CD14-positive monocyte (primary cell): ENCODE results near the gene CDC123. TPM values are rescaled to one million over a fixed set of nuclear protein-coding genes. Genes with fewer than 3 reads are reported as not detected.

ENCODE experiments used
- DNase-seq, 3 donors: peaks; one replicate each; pipeline ENCODE4 v3.0.0-alpha.2; 2011 to 2022
- H2AFZ ChIP-seq: 2 replicates; pipeline ENCODE4 v1.6.0; 2012; ENCODE audit warnings: mild to moderate bottlenecking, low read depth, low read length, inconsistent platforms; ENCODE audit not compliant: insufficient read depth, poor library complexity, severe bottlenecking
- H3K27ac ChIP-seq, 2 donors: 1 replicate in 1 of 2; 2 replicates in 1 of 2; pipeline ENCODE4 v1.5.1; 2012 to 2013; ENCODE audit warnings: low read length in 2 of 2, control low read depth in 1 of 2, inconsistent platforms in 1 of 2, low read depth in 1 of 2, mild to moderate bottlenecking in 1 of 2
- H3K27me3 ChIP-seq, 2 donors: one replicate each; pipeline versions ENCODE4 v1.6.0 to v1.6.1; 2011 to 2013; ENCODE audit warnings: low read length in 2 of 2; ENCODE audit not compliant: control insufficient read depth in 2 of 2, insufficient read depth in 2 of 2
- H3K36me3 ChIP-seq, 2 donors: replicated peaks in 1 of 2; 1 replicate in 1 of 2; 2 replicates in 1 of 2; pipeline versions ENCODE4 v1.5.1 to v1.6.1; 2012 to 2013; ENCODE audit warnings: low read length in 2 of 2, control low read depth in 1 of 2, inconsistent platforms in 1 of 2, mild to moderate bottlenecking in 1 of 2; ENCODE audit not compliant: insufficient read depth in 2 of 2, control insufficient read depth in 1 of 2
- H3K4me1 ChIP-seq, 2 donors: 1 replicate in 1 of 2; 2 replicates in 1 of 2; pipeline versions ENCODE4 v1.5.1 to v1.6.1; 2012 to 2013; ENCODE audit warnings: low read length in 2 of 2, control low read depth in 1 of 2, inconsistent platforms in 1 of 2, mild to moderate bottlenecking in 1 of 2, moderate library complexity in 1 of 2; ENCODE audit not compliant: insufficient read depth in 2 of 2, control insufficient read depth in 1 of 2
- H3K4me2 ChIP-seq: replicated peaks from 2 replicates; pipeline ENCODE3; 2012; ENCODE audit warnings: low read length, moderate library complexity, mild to moderate bottlenecking; ENCODE audit not compliant: poor library complexity, severe bottlenecking; ENCODE audit errors: extremely low read depth
- H3K4me3 ChIP-seq, 3 experiments: fragments of 200-600 bp in 1 of 3; sonication (generic) in 1 of 3; replicated peaks in 1 of 3; 1 replicate in 2 of 3; 2 replicates in 1 of 3; pipeline ENCODE4 v1.5.1; 2011 to 2013; ENCODE audit warnings: low read length in 3 of 3, mild to moderate bottlenecking in 3 of 3, control low read depth in 2 of 3, low read depth in 2 of 3, inconsistent platforms in 1 of 3, moderate library complexity in 1 of 3
- H3K79me2 ChIP-seq: 2 replicates; pipeline ENCODE4 v1.6.0; 2012; ENCODE audit warnings: mild to moderate bottlenecking, control low read depth, inconsistent platforms, low read length, moderate library complexity; ENCODE audit not compliant: insufficient read depth
- H3K9ac ChIP-seq: 2 replicates; pipeline ENCODE4 v1.6.0; 2017; ENCODE audit warnings: low read length, mild to moderate bottlenecking; ENCODE audit not compliant: insufficient read depth, poor library complexity, severe bottlenecking
- H3K9me3 ChIP-seq, 2 donors: replicated peaks in 1 of 2; 1 replicate in 1 of 2; 2 replicates in 1 of 2; pipeline versions ENCODE4 v1.5.1 to v1.6.1; 2012 to 2013; ENCODE audit warnings: low read length in 2 of 2, control low read depth in 1 of 2; ENCODE audit not compliant: control insufficient read depth in 1 of 2, insufficient read depth in 1 of 2
- H4K20me1 ChIP-seq: 2 replicates; pipeline ENCODE4 v1.6.0; 2012; ENCODE audit warnings: mild to moderate bottlenecking, low read length, control low read depth, moderate library complexity; ENCODE audit not compliant: insufficient read depth
- H3K27ac Mint-ChIP-seq, 7 donors: one replicate each; pipeline ENCODE4 v1.8.0; 2020; ENCODE audit warnings: mild to moderate bottlenecking in 7 of 7, mixed read lengths in 7 of 7, moderate library complexity in 6 of 7, inconsistent platforms in 2 of 7
- H3K27me3 Mint-ChIP-seq, 3 donors: one replicate each; pipeline ENCODE4 v1.8.0; 2021 to 2022; ENCODE audit warnings: low read depth in 3 of 3, mild to moderate bottlenecking in 3 of 3, mixed read lengths in 3 of 3, moderate library complexity in 3 of 3, inconsistent platforms in 1 of 3
- H3K36me3 Mint-ChIP-seq, 2 donors: one replicate each; pipeline ENCODE4 v1.8.0; 2020; ENCODE audit warnings: mixed read lengths in 2 of 2, inconsistent platforms in 1 of 2, mild to moderate bottlenecking in 1 of 2
- H3K4me1 Mint-ChIP-seq: one replicate; pipeline ENCODE4 v1.8.0; 2020; ENCODE audit warnings: mild to moderate bottlenecking, mixed read lengths
- H3K4me3 Mint-ChIP-seq, 2 donors: one replicate each; pipeline ENCODE4 v1.8.0; 2020; ENCODE audit warnings: mild to moderate bottlenecking in 2 of 2, mixed read lengths in 2 of 2, moderate library complexity in 1 of 2
- H3K9me3 Mint-ChIP-seq, 7 donors: one replicate each; pipeline ENCODE4 v1.8.0; 2020 to 2022; ENCODE audit warnings: mixed read lengths in 7 of 7, mild to moderate bottlenecking in 6 of 7, moderate library complexity in 6 of 7, inconsistent platforms in 2 of 7
- WGBS: methylation state at CpG from one replicate; pipeline ENCODE4 v1.1.5; 2013; ENCODE audit warnings: missing lambda C conversion rate; ENCODE audit not compliant: insufficient coverage; 5-methylcytosine and 5-hydroxymethylcytosine counted together
- intact Hi-C, 2 donors: fragments of 100-400 bp; cut with micrococcal nuclease; formaldehyde crosslinking; loops; one replicate each; pipeline versions ENCODE4 v1.15.0 to v1.15.1; 2023
- polyA plus RNA-seq, 3 donors: library from polyadenylated mRNA; depleted of rRNA in 1 of 3; unstranded in 2 of 3; stranded (reverse) in 1 of 3; fragments of 300-500 nt in 2 of 3; fragments of >200 nt in 1 of 3; fragmentation: Illumina TruSeq in 2 of 3; gene quantifications; 1 replicate in 2 of 3; 2 replicates in 1 of 3; pipeline ENCODE4 v1.2.3, GENCODE V29; 2012 to 2021
- TF ChIP-seq, protein P1 (sequence below): fragments of 200-600 bp; IDR thresholded peaks from one replicate; pipeline ENCODE4 v1.8.0; 2022; ENCODE audit warnings: antibody characterized with exemption, mild to moderate bottlenecking

CDC123 gene
- polyA plus RNA-seq, 3 donors: 38.2 to 78.7 (median 76.0) TPM

DNA sequence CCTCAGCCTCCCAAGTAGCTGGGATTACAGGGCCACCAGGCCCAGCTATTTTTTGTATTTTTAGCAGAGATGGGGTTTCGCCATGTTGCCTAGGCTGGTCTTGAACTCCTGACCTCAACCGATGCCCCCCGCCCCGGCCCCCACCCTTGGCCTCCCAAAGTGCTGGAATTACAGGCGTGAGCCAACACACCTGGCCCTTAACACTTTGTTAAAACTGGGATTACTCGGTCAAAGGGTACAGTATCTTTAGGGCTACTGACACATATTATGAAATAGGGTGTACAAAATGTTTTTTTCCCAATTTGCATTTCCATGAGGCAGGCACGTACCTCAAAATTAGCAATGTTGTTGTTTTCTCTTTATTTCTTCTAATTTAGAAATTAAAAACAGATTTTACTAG lies 11.8 kb upstream of the CDC123 start:
- H3K4me3 Mint-ChIP-seq: no peak overlapping the region
- H3K4me1 Mint-ChIP-seq: peaks cover 50% of the 10 kb centered on the region
- no CpG with 5 or more reads among the region's 7 CpGs for WGBS

DNA sequence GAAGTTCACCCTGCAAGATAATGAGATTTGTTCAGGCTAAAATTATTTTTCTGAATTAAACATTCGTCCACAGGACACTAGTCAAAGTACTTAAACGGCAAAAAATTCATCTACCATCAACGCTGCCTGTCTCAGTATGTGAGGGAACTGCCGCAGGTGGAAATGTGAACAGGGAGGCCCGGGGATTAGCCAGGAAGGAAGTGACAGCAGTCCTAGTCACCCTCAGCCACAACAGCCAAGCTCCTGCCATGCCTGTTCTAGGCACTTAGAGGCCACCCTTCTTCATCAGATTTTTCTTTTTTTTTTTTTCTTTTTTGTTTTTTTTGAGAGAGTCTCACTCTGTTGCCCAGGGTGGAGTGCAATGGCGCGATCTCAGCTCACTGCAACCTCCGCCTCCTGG lies 9.7 kb upstream of the CDC123 start:
- H3K36me3 ChIP-seq: peaks cover 14 to 33% of the 10 kb centered on the region in 2 donors
- no peak overlapping the region for H3K4me2 ChIP-seq
- H2AFZ ChIP-seq: no peak overlapping the region
- DNase-seq: peak in 1 of 3 donors; percentile 38
- peaks cover 9 to 11% of the 10 kb centered on the region in 2 donors for H3K4me1 ChIP-seq
- Mint-ChIP-seq H3K27ac (no peak overlapping the region), H3K27me3 (no peaks in the 10 kb centered on the region), H3K9me3 (peaks cover 0 to 6% (median 2%) of the 10 kb centered on the region in 7 donors), H3K4me1 (peaks cover 30% of the 10 kb centered on the region), H3K4me3 (no peak overlapping the region), H3K36me3 (peaks cover 52 to 60% of the 10 kb centered on the region in 2 donors)
- H3K27ac ChIP-seq: no peak overlapping the region
- peaks cover 27% of the 10 kb centered on the region for H4K20me1 ChIP-seq
- H3K9me3 ChIP-seq: no peaks in the 10 kb centered on the region
- intact Hi-C loops: no loop called here
- H3K27me3 ChIP-seq: no peaks in the 10 kb centered on the region
- TF ChIP-seq, protein P1, sequence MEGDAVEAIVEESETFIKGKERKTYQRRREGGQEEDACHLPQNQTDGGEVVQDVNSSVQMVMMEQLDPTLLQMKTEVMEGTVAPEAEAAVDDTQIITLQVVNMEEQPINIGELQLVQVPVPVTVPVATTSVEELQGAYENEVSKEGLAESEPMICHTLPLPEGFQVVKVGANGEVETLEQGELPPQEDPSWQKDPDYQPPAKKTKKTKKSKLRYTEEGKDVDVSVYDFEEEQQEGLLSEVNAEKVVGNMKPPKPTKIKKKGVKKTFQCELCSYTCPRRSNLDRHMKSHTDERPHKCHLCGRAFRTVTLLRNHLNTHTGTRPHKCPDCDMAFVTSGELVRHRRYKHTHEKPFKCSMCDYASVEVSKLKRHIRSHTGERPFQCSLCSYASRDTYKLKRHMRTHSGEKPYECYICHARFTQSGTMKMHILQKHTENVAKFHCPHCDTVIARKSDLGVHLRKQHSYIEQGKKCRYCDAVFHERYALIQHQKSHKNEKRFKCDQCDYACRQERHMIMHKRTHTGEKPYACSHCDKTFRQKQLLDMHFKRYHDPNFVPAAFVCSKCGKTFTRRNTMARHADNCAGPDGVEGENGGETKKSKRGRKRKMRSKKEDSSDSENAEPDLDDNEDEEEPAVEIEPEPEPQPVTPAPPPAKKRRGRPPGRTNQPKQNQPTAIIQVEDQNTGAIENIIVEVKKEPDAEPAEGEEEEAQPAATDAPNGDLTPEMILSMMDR: no peak
- H3K79me2 ChIP-seq: peaks cover 34% of the 10 kb centered on the region
- no peak overlapping the region for H3K4me3 ChIP-seq
- WGBS: 24% methylated on average over 5 of the region's 8 CpGs
- H3K9ac ChIP-seq: no peak overlapping the region

More for the DNA sequence above, 11.8 kb upstream of the CDC123 start:
- intact Hi-C loops: no loop called here
- TF ChIP-seq, protein P1: no peak
- peaks cover 0 to 11% (median 2%) of the 10 kb centered on the region in 3 donors for H3K27me3 Mint-ChIP-seq
- H3K4me1 ChIP-seq: peaks cover 27 to 31% of the 10 kb centered on the region in 2 donors
- no peak overlapping the region for H3K9ac ChIP-seq
- H4K20me1 ChIP-seq: peaks cover 34% of the 10 kb centered on the region
- no peak overlapping the region for H2AFZ ChIP-seq
- H3K27ac Mint-ChIP-seq: no peak overlapping the region
- no peak for DNase-seq
- H3K9me3 ChIP-seq: no peaks in the 10 kb centered on the region
- H3K9me3 Mint-ChIP-seq: no peaks in the 10 kb centered on the region
- peaks cover 14 to 33% of the 10 kb centered on the region in 2 donors for H3K36me3 ChIP-seq
- peaks cover 14% of the 10 kb centered on the region for H3K79me2 ChIP-seq
- no peak overlapping the region for H3K4me2 ChIP-seq
- no peak overlapping the region for H3K27ac ChIP-seq
- no peak overlapping the region for H3K4me3 ChIP-seq
- H3K36me3 Mint-ChIP-seq: peaks cover 50 to 62% of the 10 kb centered on the region in 2 donors
- no peaks in the 10 kb centered on the region for H3K27me3 ChIP-seq
